ENCODE data around the gene PDXP. TPM values are rescaled to one million over a fixed set of nuclear protein-coding genes. Genes with fewer than 3 reads are reported as not detected.
A peak's percentile ranks its signal among the peaks of the same experiment; 100 is the strongest.

Gene PDXP
- total and polyA plus RNA-seq, 8 donors: 8.3 to 13.3 (median 11.3) TPM

GRCh38 chr22:37665487-37665886, 7.0 kb downstream of the PDXP start:
- DNase-seq (no peak), ATAC-seq (no peak)
- no peak overlapping the region for H3K4me3 ChIP-seq
- no peak overlapping the region for H3K27ac ChIP-seq
- no peaks in the 10 kb centered on the region for H3K27me3 ChIP-seq
- H3K9me3 ChIP-seq: no peaks in the 10 kb centered on the region
- TF ChIP-seq CTCF (IDR thresholded peaks at IDR 0.05): no peak
- intact Hi-C loops (cut with DNase I): no loop called here
- H3K36me3 ChIP-seq: peaks cover 0 to 16% of the 10 kb centered on the region in 2 donors
- H3K4me1 ChIP-seq: peaks cover 1 to 21% of the 10 kb centered on the region in 2 donors

- H3K27me3 ChIP-seq: no peaks in the 10 kb centered on the region
- DNase-seq (no peak), ATAC-seq (no peak)
- peaks cover 0 to 16% of the 10 kb centered on the region in 2 donors for H3K36me3 ChIP-seq
- no peak overlapping the region for H3K27ac ChIP-seq
- intact Hi-C loops (cut with DNase I): no loop called here
- no peak overlapping the region for H3K4me3 ChIP-seq
- no peak for TF ChIP-seq CTCF (IDR thresholded peaks at IDR 0.05)
- H3K9me3 ChIP-seq: no peaks in the 10 kb centered on the region
- peaks cover 3 to 19% of the 10 kb centered on the region in 2 donors for H3K4me1 ChIP-seq
Measured at GRCh38 chr22:37669586-37669985, 11.1 kb downstream of the PDXP start.

- intact Hi-C loops (cut with DNase I): no loop called here
- no peak for TF ChIP-seq CTCF (IDR thresholded peaks at IDR 0.05)
- no peaks in the 10 kb centered on the region for H3K36me3 ChIP-seq
- ATAC-seq (no peak), DNase-seq (no peak)
- no peak overlapping the region for H3K27ac ChIP-seq
- H3K4me1 ChIP-seq: peaks cover 10 to 47% of the 10 kb centered on the region in 2 donors
- no peak overlapping the region for H3K4me3 ChIP-seq
- H3K27me3 ChIP-seq: no peaks in the 10 kb centered on the region
- no peaks in the 10 kb centered on the region for H3K9me3 ChIP-seq
Measured at GRCh38 chr22:37672206-37672919, 13.8 kb downstream of the PDXP start.

GRCh38 chr22:37672920-37673455, 14.5 kb downstream of the PDXP start:
- H3K27ac ChIP-seq: no peak overlapping the region
- intact Hi-C loops (cut with DNase I): no loop called here
- no peak for TF ChIP-seq CTCF (IDR thresholded peaks at IDR 0.05)
- H3K36me3 ChIP-seq: peaks cover 0 to 5% of the 10 kb centered on the region in 2 donors
- DNase-seq (no peak), ATAC-seq (no peak)
- no peaks in the 10 kb centered on the region for H3K9me3 ChIP-seq
- no peak overlapping the region for H3K4me3 ChIP-seq
- no peaks in the 10 kb centered on the region for H3K27me3 ChIP-seq
- H3K4me1 ChIP-seq: peaks cover 10 to 53% of the 10 kb centered on the region in 2 donors

- H3K27me3 ChIP-seq: no peaks in the 10 kb centered on the region
- intact Hi-C loops (cut with DNase I): no loop called here
- peak overlapping the region; percentile 90 to 94 for H3K27ac ChIP-seq
- H3K4me3 ChIP-seq: peak overlapping the region in 1 of 2 donors; percentile 77
- no peak for ATAC-seq
- H3K36me3 ChIP-seq: peaks cover 0 to 18% of the 10 kb centered on the region in 2 donors
- DNase-seq: no peak
- peaks cover 10 to 58% of the 10 kb centered on the region in 2 donors for H3K4me1 ChIP-seq
- H3K9me3 ChIP-seq: no peaks in the 10 kb centered on the region
- no peak for TF ChIP-seq CTCF (IDR thresholded peaks at IDR 0.05)
Measured at GRCh38 chr22:37674248-37674647, 15.7 kb downstream of the PDXP start.
